GM18511 (cell line): ENCODE data around the gene RPL22.

Experiments
- ATAC-seq: cut with Tn5 transposase; IDR thresholded peaks from one replicate; pipeline ENCODE4 v1.9.1; 2021; ENCODE audit warnings: mild to moderate bottlenecking, moderate library complexity; ENCODE audit not compliant: unreplicated experiment

Gene RPL22

DNA sequence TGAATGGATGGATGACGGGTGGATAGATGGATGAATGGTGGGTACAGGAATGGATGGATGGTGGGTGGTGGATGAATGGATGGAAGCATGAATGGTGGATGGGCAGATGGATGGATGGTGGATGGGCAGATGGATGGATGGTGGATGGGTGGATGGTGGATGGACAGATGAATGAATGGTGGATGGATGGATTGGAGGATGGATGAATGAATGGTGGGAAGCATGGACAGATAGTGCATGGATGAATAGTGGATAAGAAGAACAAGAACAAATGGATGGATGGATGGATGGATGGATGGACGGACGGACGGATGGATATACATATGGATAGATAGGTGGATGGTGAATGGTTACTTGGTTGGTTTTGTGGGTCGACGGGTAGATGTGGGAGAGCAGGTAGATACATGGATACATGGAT lies 24.0 kb downstream of the RPL22 start:
- no peak for ATAC-seq

DNA sequence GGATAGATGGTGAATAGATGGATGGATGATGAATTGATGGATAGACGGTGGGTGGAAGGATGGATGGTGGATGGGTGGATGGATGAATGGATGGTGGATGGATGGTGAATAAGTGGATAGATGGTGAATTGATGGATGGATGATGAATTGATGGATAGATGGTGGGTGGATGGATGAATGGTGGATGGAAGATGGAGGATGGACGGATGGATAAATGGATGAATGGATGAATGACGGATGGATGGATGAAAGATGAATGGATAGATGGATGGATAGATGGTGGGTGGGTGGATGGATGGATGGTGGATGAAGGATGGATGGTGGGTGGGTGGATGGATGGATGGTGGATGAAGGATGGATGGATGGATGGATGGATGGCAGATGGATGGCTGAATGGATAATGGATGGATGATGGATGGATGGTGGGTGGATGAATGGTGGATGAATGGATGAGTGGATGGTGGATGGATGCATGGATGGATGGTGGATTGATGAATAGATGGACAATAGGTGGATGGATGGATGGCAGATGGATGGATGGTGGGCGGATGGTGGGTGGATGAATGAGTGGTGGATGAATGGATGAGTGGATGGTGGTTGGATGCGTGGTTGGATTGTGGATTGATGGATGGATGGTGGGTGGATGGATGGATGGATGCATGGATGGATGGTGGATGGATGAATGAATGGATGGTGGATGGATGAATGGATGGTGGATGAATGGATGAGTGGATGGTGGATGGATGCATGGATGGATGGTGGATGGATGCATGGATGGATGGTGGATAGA lies 24.6 kb downstream of the RPL22 start:
- ATAC-seq = no peak

DNA sequence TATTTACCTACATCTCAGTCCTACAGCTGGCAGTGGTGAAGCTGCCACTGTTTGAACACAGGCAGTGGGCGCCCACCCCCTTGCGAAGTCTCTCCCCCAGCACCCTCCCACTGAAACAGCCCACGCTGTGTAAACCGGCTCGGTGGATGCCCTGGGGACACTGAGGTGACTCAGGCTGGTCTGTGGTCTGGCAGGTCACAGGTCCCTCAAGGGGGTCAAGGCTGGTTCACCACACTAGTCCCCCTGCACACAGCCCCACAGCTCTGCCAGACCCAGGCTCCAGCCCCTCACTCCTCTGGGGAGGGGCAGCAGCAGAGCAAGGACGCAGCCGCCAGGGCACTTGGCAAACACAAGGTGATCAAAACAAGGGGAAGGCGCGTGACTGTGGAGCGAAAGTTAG lies 26.8 kb downstream of the RPL22 start:
- ATAC-seq = no peak

DNA sequence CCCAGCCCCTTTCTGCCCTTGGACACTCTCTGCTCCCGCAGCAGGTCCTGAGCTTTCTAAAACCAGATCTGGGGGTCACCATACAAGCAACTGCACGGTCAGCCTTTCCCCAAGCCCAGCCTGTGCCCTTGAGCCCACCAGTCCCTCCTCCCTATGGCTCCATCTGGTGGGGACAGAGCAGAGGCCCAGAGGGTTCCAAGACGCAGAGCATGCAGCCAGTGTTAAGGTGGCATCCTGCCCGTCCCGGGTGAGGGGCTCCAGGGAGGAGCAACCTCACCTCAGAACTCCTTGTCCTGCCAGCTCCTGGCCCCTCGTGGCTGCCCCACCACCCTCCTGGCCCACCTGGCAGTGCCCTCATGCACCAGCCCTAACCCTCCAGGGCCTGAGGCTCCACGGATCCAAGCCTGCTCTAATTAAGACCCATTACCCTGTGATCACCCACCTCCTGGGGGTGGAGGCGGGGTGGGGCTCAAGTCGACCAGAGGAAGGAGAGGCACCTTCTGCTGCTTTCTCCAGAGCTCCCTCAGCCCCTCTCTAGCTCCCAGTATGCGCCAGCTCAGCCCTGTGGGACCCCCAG lies 27.8 kb downstream of the RPL22 start:
- no peak for ATAC-seq

DNA sequence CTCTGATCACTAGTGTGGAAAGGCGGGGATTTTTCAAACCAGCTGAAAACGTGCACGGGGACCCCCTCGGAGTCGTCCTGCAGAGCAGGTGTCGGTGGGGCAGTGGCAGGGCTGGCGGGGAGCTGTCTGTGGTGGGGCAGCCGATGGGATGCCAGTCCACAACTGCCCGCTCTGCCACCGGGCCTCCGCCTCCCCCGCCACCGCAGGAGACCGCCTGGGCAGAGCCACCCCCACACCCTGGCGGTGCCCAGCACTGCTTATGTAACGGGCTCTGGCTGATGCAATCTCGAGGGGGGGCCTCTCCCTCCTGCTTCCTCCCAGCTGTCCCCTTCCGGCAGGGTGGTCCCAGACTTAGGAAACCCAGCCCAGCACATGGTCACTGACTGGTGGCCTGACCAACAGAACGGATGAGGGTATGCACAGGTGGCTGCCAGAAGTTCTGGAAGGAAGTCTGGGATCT lies 28.6 kb downstream of the RPL22 start:
- no peak for ATAC-seq

DNA sequence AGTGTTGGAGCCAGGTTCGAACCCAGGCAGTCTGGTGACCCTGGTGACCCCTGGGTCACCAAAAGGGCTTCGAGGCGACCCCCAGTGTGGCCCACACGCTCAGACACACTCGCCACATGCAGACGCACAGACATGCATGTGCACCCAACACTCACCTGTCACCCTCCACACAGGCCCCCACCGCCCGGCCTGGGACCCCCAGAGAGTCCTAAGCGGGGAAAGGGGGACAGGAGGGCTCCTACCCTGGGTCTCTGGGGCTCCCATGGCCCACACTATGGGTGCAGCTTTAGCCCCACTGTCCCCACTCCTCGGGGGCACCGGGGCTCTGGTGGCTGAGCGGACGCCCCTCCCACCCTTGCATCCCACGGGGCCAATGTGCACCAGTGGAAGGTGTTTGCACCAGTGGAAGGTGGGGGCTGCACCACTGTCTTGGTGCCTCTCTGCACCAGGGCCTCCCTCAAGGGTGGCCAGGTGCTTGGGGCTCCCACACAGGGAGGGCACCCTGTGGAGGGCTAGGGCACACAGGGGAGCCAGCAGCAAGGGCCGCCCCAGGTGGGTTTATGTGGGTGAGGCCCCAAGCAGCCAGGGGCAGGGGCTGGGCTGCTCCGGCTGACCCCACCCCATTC lies 29.2 kb downstream of the RPL22 start:
- no peak for ATAC-seq

DNA sequence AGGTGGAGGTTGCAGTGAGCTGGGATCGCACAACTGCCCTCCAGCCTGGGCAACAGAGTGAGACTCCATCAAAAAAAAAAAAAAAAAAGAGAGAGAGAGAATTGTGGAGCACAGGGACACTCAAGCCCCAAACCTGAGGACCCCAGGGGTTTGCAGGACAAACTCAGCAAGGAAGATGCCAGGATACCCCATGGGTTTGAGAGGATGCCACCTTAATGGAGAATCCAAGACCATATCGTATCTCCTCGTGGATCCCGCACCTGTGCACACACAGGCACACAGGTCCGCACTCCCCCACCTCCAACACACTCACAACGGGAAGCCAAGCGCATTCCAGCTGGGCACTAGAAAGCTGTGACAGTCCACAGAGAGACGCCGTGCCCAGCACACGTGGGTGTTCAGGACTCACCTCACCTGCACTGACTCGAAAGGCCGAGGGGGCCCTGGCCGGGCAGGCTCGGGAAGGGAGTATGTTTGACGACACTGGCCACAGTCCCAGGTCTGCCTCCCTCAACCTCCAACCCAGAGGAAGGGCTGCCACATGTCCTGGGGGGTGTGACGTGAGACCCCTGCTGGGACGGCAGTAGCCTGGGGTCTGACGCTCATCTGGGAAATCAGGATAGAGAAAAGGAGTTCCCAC lies 30.3 kb downstream of the RPL22 start:
- no peak for ATAC-seq

DNA sequence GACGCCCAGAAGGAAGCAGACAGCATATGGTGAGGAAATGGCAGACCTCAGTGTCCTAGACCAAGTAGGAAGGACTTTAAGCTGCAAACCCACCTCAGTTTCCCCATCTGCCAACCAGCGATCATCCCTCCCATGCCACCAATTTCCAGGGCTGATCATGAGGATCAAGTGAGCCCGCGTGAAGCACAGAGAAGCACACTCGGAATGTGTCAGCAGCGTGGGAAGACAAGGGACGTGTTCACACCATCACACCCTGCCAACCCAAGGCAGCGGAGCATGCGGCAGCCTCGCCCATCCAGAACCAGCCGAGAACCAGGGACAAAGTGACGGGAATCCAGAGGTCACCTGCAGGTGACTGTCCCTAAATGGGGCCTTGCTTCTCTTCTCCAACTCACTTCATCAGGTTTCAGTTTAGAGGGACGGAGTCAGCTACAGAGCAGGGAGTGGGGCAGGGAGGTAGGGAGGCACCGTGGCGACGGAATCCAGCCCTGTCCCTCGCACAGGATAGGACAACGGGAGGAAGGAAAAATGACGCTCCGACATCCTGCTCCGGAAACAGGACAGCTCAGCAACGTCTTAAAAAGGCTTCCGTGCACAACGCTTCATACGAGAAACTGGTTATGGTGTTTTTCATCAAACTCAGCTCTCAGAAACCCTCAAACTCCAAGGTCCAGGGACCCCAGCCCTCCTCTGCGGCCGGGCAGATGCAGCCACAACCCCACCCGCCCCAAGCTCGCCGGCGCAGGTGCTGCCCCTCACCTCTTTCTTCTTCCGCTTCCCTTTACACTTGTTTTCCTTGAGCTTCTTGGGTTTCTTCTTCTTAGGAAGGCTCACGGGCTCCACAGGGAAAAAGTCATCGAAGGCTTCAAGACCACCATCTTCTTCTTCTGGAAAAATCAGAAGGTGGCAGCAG lies 31.7 kb downstream of the RPL22 start:
- no peak for ATAC-seq

DNA sequence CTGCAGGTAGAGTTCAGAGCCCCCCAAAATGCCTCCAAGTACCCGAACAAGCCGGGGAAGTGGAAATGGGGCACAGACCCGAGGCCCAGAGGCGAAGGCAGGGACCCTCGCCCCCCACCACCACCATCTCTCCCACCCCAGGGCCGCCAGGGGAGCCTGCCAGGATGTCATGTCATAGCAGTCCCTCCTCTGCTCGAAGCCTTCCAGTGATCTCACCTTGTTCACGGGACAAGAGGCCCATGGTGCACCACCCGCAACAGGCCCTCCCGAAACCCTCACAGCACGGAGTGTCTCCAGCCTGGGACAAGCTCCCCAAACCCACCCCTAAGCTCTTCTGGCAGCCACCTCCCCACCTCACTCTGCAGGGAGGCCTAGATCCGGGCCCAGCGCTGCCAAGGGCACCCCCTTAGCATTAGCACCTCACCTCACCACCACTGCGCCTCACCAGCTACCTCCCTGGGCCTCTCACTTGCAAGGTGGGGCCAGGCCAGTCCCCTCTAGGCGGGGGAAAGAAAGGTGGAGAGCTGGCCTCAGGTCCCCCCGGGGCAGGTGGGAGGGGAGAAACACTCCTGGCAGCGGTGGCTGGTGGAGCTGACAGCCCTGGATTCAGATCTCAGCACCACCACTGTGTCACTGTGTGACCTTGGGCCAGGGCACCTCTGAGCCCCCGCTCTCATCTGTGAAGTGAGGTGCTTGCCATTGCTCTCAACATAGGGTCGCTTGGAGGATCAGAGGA lies 32.6 kb downstream of the RPL22 start:
- no peak for ATAC-seq

DNA sequence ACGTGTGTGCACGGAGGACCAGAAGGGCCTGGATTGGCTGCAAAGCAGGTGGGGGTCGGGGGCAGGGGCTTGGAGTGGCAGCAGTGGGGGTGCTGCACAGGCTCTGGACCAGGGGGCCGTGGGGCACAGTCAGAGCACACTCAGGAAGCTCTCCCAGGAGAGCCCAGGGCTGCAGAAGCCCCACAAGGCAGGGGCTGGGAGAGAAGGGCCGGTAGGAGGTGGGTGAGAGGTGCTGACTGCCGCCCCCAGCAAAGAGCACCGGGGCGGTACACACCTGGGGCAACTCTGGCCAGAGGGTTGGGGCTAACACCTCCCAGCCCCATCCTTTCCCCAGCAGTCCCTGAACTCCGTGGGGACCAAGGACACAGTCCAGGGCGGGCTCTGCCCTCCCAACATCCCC lies 33.2 kb downstream of the RPL22 start:
- no peak for ATAC-seq

DNA sequence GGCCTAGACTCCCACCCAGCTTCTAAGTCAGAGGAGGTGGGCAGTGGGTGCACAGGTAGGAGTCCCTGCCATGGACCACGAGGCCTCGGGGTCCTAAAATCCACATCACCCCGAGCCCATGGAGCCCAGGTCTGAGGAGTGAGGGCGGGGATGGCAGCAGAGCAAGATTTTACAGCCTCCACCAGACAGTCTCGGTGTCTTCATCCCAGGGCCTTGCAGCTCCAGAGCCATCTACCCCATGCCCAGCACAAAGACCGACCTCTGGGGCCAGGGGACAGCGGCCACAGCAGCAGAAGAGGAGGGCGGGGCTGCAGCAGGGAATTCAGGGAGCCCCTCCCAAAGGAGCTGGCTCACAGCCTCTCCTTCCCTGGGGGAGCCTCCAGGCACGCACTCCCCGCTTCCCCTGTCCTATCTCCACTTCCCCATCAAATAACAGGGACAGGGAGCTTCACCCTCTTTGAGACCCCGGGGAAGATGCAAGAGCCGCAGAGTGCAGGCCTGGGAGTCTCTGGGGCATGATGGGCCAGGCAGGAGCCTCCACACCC lies 33.9 kb downstream of the RPL22 start:
- no peak for ATAC-seq

DNA sequence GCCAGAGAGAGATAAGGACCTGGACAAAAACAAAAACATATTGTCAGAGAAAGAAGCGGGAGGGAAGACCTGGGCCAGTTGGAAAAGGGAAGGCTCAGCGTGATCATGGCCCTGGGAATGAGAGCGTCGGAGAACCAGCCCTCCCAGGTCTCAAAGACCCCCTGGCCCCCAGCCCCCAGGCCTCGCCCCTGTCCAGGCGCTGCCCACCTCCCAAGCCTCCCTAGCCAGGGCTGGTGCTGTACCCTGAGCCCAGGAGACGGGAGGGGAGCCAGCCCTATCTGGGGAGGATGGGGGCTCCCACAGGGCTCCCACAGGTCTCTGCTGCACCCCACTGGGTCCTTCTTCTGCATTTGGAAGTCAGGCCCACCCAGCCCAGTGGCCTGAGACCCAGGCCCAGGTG lies 34.4 kb downstream of the RPL22 start:
- no peak for ATAC-seq

DNA sequence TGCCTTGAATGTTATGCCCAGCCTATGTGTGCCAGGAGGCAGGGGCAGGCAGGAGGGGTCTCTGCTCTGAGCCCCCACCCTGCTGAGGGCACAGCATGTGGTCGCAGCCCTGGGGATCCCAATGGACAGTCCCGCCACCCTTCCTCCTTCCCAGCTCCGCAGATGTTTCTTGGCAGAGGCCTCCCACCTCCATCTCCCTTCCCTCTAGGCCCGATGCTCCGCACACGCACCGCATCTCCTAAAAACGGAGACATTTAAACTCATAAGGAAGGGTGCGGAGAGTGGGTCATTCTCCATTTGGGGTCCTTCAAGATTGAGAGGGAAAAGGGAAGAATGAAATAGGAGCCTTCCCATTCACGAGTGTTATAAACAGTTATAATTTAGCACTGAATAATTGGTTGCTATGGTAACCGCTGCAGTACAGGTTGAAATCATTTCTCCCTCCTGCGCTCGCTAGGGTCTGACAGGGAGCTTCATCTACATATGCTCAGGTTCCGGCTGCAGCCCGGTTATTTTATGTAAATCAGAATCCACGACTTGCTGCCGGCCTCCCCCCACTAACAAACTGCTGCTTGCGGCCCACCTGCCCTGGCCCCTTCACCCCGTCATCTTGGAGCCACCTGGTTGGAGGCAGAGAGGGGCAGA lies 35.3 kb downstream of the RPL22 start:
- ATAC-seq = no peak

DNA sequence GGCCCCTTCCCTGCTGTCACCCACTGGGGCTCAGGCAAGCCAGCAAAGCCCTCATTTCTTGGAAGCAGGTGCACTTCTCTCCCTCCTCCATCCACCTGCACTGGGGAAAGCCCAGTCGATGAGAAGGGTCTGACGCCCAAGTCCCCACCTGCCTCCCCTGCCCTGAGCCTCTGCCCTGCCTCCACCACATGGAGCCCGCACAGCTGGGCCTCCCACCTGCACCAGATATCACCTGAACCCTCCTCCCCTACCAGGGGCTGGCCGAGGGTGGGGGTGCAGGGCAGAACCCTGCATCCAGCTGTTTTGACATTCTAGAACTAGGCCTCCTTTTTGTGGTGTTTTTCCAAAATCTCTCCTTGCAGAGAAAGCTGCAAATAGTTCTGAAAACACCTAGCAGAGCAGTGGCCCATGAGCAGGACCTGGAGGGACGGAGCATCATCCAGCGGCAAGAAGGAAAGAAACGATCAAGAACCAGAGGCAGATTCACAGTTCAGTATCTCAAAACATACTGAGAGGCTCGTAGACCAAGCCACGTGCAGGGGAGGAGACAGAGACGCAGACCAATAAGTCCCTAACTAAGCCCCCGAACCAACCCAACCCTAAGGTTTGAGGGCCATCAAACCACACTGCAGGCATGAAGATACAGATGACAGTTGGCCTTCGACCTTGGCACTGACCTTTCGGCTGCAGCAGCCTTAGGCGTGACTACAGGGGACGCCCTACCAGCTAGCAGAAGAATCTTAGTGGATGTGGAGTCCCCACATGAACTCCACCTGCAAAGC lies 36.0 kb downstream of the RPL22 start:
- ATAC-seq = no peak

DNA sequence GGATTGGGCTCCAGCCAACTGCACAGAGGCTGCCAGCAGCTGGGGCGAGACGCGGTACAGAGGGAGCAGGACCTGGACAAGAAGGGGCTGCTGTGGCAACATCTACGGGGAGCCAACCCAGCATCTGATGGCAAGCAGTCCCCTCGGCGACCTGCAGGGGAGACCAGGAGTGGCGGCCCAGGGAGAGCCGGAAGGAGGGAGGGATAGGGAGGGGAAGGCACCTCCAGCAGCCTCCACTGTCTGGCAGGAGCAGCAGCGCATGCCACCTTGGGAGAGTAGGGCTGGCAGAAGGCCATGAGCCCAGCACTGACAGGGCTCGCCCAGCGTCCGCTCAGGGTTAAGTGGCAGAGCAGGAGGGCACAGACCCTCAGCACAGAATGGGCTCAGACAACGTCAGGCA lies 36.6 kb downstream of the RPL22 start:
- ATAC-seq = no peak

DNA sequence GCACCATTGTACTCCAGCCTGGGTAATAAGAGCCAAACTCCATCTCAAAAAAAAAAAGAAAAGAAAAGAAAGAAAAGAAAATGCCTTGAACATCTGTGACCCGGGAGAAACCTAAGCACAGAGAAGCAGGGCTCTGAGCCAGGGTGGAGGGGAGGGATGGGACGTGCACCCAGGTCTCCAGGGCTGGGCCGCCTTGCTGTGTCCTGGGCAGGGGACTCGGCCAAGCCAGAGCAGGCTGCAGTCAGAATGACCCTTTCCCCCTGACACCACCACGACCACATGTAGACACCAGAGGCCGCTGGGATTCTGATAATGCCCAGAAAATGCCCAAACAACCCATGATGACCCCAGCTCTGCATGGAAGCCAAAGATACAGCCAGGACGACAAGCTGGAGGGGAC lies 37.1 kb downstream of the RPL22 start:
- ATAC-seq = no peak

DNA sequence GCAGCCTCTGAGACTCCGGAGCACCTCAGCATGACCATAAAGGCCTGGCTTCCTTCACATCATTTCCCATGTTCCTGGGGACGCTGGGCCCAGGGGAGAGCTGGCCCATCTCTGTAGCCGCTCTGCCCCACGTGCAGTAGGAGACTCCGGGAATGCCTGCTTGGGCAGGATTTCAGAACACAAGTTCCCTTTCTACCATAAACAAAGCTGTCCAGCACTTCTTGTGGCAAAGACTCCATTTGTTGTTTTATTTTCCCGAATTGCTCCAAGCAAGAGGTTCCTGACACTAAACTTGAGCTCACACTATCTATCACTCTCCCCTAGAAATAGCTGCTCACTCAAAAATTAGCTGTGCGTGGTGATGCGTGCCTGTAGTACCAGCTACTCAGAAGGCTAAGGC lies 41.2 kb downstream of the RPL22 start:
- no peak for ATAC-seq

DNA sequence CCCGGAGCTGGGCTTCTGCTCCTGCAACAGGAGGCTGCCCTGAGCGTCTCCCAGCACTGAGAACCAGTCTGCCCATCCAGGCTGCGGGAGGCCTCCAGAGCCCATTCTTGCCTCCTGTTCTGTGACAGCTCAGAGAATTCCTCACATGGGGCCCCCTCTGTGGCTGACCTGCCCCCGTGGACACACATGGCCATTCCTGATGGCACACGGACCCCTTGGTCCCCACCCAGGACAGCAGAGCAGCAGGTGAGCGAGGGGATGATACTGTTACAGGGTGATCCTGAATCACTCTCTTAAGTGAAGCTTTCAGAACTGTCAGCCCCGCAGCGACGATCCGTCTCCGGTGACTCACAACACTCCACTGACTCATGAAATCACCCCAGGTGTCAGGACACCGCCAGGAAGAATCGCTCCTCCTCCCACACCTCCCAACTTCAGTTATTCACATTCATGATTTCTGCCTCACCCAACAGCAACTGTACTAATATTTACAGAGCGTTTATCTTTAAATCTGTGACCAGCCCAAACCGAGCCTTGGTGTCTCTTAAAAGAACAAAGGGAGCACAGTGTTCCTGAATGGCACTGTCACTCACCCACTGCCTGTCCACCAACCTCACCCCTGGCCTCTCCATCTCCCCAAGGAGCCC lies 41.7 kb downstream of the RPL22 start:
- ATAC-seq = no peak
